H1 (cell line): ENCODE measurements around the gene TMEM151B. TPM values are rescaled to one million over a fixed set of nuclear protein-coding genes. Genes with fewer than 3 reads are reported as not detected.

Experiments used
- CTCF ChIA-PET: fragments of 300-600 bp; sonication (Branson Sonifier 250); formaldehyde crosslinking; loops from one replicate; lab custom pipeline; 2021; ENCODE audit not compliant: partially characterized antibody; lab: Charles Lee
- POLR2A ChIA-PET: fragments of 300-600 bp; sonication (Branson Sonifier 250); formaldehyde crosslinking; loops from one replicate; lab custom pipeline; 2021; ENCODE audit warnings: inconsistent platforms; ENCODE audit not compliant: partially characterized antibody; lab: Charles Lee
- DNase-seq, 2 experiments: peaks; one replicate each; pipeline versions ENCODE4 v3.0.0 to v3.0.0-alpha.2; 2010 to 2022; ENCODE audit warnings: low spot score in 2 of 2, low read depth in 1 of 2, mixed read lengths in 1 of 2
- FAIRE-seq: peaks from 2 replicates; lab custom pipeline; 2011; peaks lifted over from hg19 to GRCh38; lab: Jason Lieb, UNC
- H2AFZ ChIP-seq: 2 replicates; pipeline ENCODE4 v1.8.1; 2012; ENCODE audit warnings: low read length, inconsistent platforms
- H2AK5ac ChIP-seq: 2 replicates; pipeline ENCODE4 v1.6.1; 2013; ENCODE audit warnings: low read depth, low read length
- H2BK120ac ChIP-seq: replicated peaks from 2 replicates; pipeline ENCODE3; 2013; ENCODE audit warnings: low read depth, low read length, inconsistent platforms
- H2BK12ac ChIP-seq: 2 replicates; pipeline ENCODE4 v1.6.1; 2013; ENCODE audit warnings: low read depth, low read length
- H2BK15ac ChIP-seq: 2 replicates; pipeline ENCODE4 v1.6.1; 2013; ENCODE audit warnings: low read length
- H2BK20ac ChIP-seq: 2 replicates; pipeline ENCODE4 v1.6.1; 2013; ENCODE audit warnings: low read length
- H2BK5ac ChIP-seq: 2 replicates; pipeline ENCODE4 v1.6.1; 2013; ENCODE audit warnings: low read depth, low read length
- H3K14ac ChIP-seq: 2 replicates; pipeline ENCODE4 v1.6.1; 2013; ENCODE audit warnings: inconsistent platforms; ENCODE audit not compliant: insufficient read length
- H3K18ac ChIP-seq: 2 replicates; pipeline ENCODE4 v1.6.1; 2013; ENCODE audit warnings: low read length; ENCODE audit errors: extremely low read depth
- H3K23ac ChIP-seq: 2 replicates; pipeline ENCODE4 v1.6.1; 2013; ENCODE audit warnings: inconsistent platforms; ENCODE audit not compliant: insufficient read length
- H3K23me2 ChIP-seq: 2 replicates; pipeline ENCODE4 v1.6.1; 2013; ENCODE audit warnings: low read depth, low read length
- H3K27ac ChIP-seq: 2 replicates; pipeline ENCODE4 v1.6.1; 2011; ENCODE audit warnings: low read depth, low read length, inconsistent platforms
- H3K27me3 ChIP-seq, 4 experiments: replicated peaks in 1 of 4; 1 replicate in 1 of 4; 2 replicates in 3 of 4; pipeline versions ENCODE4 v1.6.1 to v1.8.1; 2011 to 2013; ENCODE audit warnings: low read length in 3 of 4, mild to moderate bottlenecking in 3 of 4, inconsistent platforms in 2 of 4, mixed read lengths in 2 of 4, moderate library complexity in 1 of 4; ENCODE audit not compliant: control insufficient read depth in 3 of 4, insufficient read depth in 3 of 4; ENCODE audit errors: extremely low read depth in 1 of 4
- H3K36me3 ChIP-seq, 4 experiments: 2 replicates each; pipeline versions ENCODE4 v1.6.1 to v1.8.1; 2011 to 2013; ENCODE audit warnings: mild to moderate bottlenecking in 4 of 4, low read length in 3 of 4, moderate library complexity in 2 of 4, control low read depth in 1 of 4, inconsistent platforms in 1 of 4; ENCODE audit not compliant: insufficient read depth in 4 of 4, control insufficient read depth in 2 of 4
- H3K4ac ChIP-seq: replicated peaks from 2 replicates; pipeline ENCODE3; 2013; ENCODE audit warnings: low read length, low read depth, mixed read lengths, inconsistent platforms; ENCODE audit not compliant: insufficient read length
- H3K4me1 ChIP-seq, 4 experiments: replicated peaks in 1 of 4; 1 replicate in 1 of 4; 2 replicates in 3 of 4; pipeline versions ENCODE4 v1.6.1 to v1.8.1; 2011 to 2013; ENCODE audit warnings: low read length in 3 of 4, inconsistent platforms in 2 of 4, mixed read lengths in 1 of 4; ENCODE audit not compliant: insufficient read depth in 4 of 4, control insufficient read depth in 3 of 4
- H3K4me2 ChIP-seq, 2 experiments: 2 replicates each; pipeline versions ENCODE4 v1.6.1 to v1.8.1; 2011 to 2013; ENCODE audit warnings: low read depth in 2 of 2, low read length in 2 of 2, control low read depth in 1 of 2, inconsistent platforms in 1 of 2, mild to moderate bottlenecking in 1 of 2; ENCODE audit not compliant: insufficient read depth in 1 of 2
- H3K4me3 ChIP-seq, 4 experiments: fragments of 200-600, 300-600 bp in 1 of 4; sonication (generic), shearing (Covaris generic), sonication (Bioruptor Twin) in 1 of 4; 2 replicates each; pipeline versions ENCODE4 v1.5.1 to v1.8.1; 2011 to 2016; ENCODE audit warnings: low read length in 4 of 4, low read depth in 3 of 4, control low read depth in 2 of 4, inconsistent platforms in 2 of 4, mild to moderate bottlenecking in 2 of 4, mixed read lengths in 1 of 4, moderate library complexity in 1 of 4; ENCODE audit not compliant: insufficient read depth in 2 of 4; ENCODE audit errors: extremely low read depth in 1 of 4
- H3K56ac ChIP-seq: replicated peaks from 2 replicates; pipeline ENCODE3; 2013; ENCODE audit warnings: low read depth, mild to moderate bottlenecking, mixed read lengths, low read length, inconsistent platforms; ENCODE audit not compliant: insufficient read length
- H3K79me1 ChIP-seq: 2 replicates; pipeline ENCODE4 v1.6.1; 2013; ENCODE audit warnings: low read depth, low read length, control low read depth
- H3K79me2 ChIP-seq, 2 experiments: 2 replicates each; pipeline versions ENCODE4 v1.6.1 to v1.8.1; 2012 to 2013; ENCODE audit warnings: low read length in 2 of 2, mild to moderate bottlenecking in 2 of 2, inconsistent platforms in 1 of 2; ENCODE audit not compliant: insufficient read depth in 2 of 2, control insufficient read depth in 1 of 2
- H3K9ac ChIP-seq, 4 experiments: replicated peaks in 1 of 4; 1 replicate in 1 of 4; 2 replicates in 3 of 4; pipeline versions ENCODE4 v1.6.1 to v1.8.1; 2011 to 2013; ENCODE audit warnings: low read depth in 3 of 4, low read length in 3 of 4, control low read depth in 2 of 4, mild to moderate bottlenecking in 2 of 4, moderate library complexity in 2 of 4, inconsistent platforms in 1 of 4; ENCODE audit errors: extremely low read depth in 1 of 4
- H3K9me3 ChIP-seq, 2 experiments: 2 replicates each; pipeline versions ENCODE4 v1.6.1 to v1.8.1; 2012 to 2013; ENCODE audit warnings: mild to moderate bottlenecking in 2 of 2, moderate library complexity in 2 of 2, control low read depth in 1 of 2, inconsistent platforms in 1 of 2, low read depth in 1 of 2, low read length in 1 of 2, mixed read lengths in 1 of 2; ENCODE audit not compliant: insufficient read depth in 2 of 2
- H4K20me1 ChIP-seq, 2 experiments: replicated peaks in 1 of 2; 2 replicates each; pipeline versions ENCODE3 to v1.8.1; 2011 to 2013; ENCODE audit warnings: inconsistent platforms in 2 of 2, low read length in 2 of 2, mild to moderate bottlenecking in 1 of 2; ENCODE audit not compliant: insufficient read depth in 2 of 2, control insufficient read depth in 1 of 2
- H4K5ac ChIP-seq: 2 replicates; pipeline ENCODE4 v1.6.1; 2013; ENCODE audit warnings: low read length, low read depth, mixed read lengths, inconsistent platforms; ENCODE audit not compliant: insufficient read length
- H4K8ac ChIP-seq: 2 replicates; pipeline ENCODE4 v1.8.0; 2013; ENCODE audit warnings: mild to moderate bottlenecking, moderate library complexity, low read length, inconsistent platforms; ENCODE audit not compliant: insufficient read depth; ENCODE audit errors: extremely low read depth
- H4K91ac ChIP-seq: replicated peaks from 2 replicates; pipeline ENCODE3; 2013; ENCODE audit warnings: low read length, mixed read lengths, inconsistent platforms; ENCODE audit not compliant: insufficient read length
- ATF2 ChIP-seq: IDR thresholded peaks from 2 replicates; pipeline ENCODE4 v1.6.1; 2012; ENCODE audit warnings: low read length, inconsistent platforms
- KDM1A ChIP-seq: fragments of 200-600, 300-600 bp; sonication (generic); IDR thresholded peaks from 2 replicates; pipeline ENCODE4 v1.7.1; 2016; ENCODE audit warnings: mild to moderate bottlenecking, low read length, borderline replicate concordance
- KDM4A ChIP-seq: IDR thresholded peaks from one replicate; pipeline ENCODE4 v1.7.1; 2012; ENCODE audit warnings: low read depth, mild to moderate bottlenecking, moderate library complexity, low read length, inconsistent platforms; ENCODE audit not compliant: severe bottlenecking
- RNF2 ChIP-seq: fragments of 200-900, 300-1000 bp; sonication (generic); IDR thresholded peaks from 2 replicates; pipeline ENCODE4 v1.7.1; 2016; ENCODE audit warnings: borderline replicate concordance, low read depth, mild to moderate bottlenecking, antibody characterized with exemption, low read length; ENCODE audit not compliant: poor library complexity, severe bottlenecking; ENCODE audit errors: missing control alignments
- SIN3A ChIP-seq, 2 experiments: IDR thresholded peaks in 1 of 2; conservative IDR thresholded peaks in 1 of 2; 2 replicates each; pipeline ENCODE4 v1.6.1; 2011 to 2012; ENCODE audit warnings: low read length in 2 of 2, improper control_type of control experiment in 1 of 2, low read depth in 1 of 2, mild to moderate bottlenecking in 1 of 2
- SRF ChIP-seq: IDR thresholded peaks from 2 replicates; pipeline ENCODE4 v1.6.1; 2011; ENCODE audit warnings: mild to moderate bottlenecking, low read depth, low read length, moderate library complexity
- TAF7 ChIP-seq: optimal IDR thresholded peaks from 2 replicates; pipeline ENCODE3; 2011; ENCODE audit warnings: low read depth, mild to moderate bottlenecking, inconsistent platforms, low read length, moderate library complexity, borderline replicate concordance
- WGBS, 2 experiments: shearing (Covaris generic) in 1 of 2; methylation state at CpG; one replicate each; pipeline versions ENCODE4 v1.1.6 to v1.1.7; 2013 to 2015; ENCODE audit warnings: low lambda C conversion rate in 2 of 2, mixed read lengths in 2 of 2, inconsistent platforms in 1 of 2, low coverage in 1 of 2, missing lambda C conversion rate in 1 of 2; ENCODE audit not compliant: insufficient replicate concordance in 2 of 2, insufficient coverage in 1 of 2, insufficient read length in 1 of 2; ENCODE audit errors: extremely low coverage in 1 of 2, missing lambda C conversion rate in 1 of 2; 5-methylcytosine and 5-hydroxymethylcytosine counted together
- polyA plus RNA-seq, 7 experiments: library from polyadenylated mRNA; depleted of rRNA in 3 of 7; stranded (reverse) in 5 of 7; unstranded in 2 of 7; fragments of >200 nt in 5 of 7; fragments of 200-250 nt in 2 of 7; gene quantifications; 1 replicate in 5 of 7; 2 replicates in 1 of 7; 4 replicates in 1 of 7; pipeline versions ENCODE4 v1.2.1 to v1.2.3, GENCODE V29; 2011 to 2013; ENCODE audit warnings: missing spikeins in 2 of 7, mixed read lengths in 2 of 7
- total RNA-seq: library from RNA; stranded (reverse); fragmentation: NEBNext Ultra II Directional; extraction: Animal tissue kit (Norgen Biotek cat#: 25700); gene quantifications from 2 replicates; pipeline ENCODE4 v1.2.1, GENCODE V29; 2021
- TF ChIP-seq, protein P1 (sequence below): IDR thresholded peaks from 2 replicates; pipeline ENCODE4 v1.6.1; 2012; ENCODE audit warnings: inconsistent platforms

Gene TMEM151B
- total and polyA plus RNA-seq, 2 of the 8 experiments (the other 6 are each of a cell fraction or from before 2014, with no cell fraction given), result 8.0 to 15.5 TPM

- Histone ChIP-seq H2BK20ac (no peak overlapping the region), H3K9me3 (no peaks in the 10 kb centered on the region), H3K4ac (no peak overlapping the region), H3K79me1 (no peaks in the 10 kb centered on the region), H3K4me2 (no peak overlapping the region), H3K56ac (no peak overlapping the region), H3K36me3 (no peaks in the 10 kb centered on the region), H4K91ac (no peak overlapping the region), H2BK15ac (no peak overlapping the region), H3K27ac (no peak overlapping the region), H3K23ac (no peak overlapping the region), H4K5ac (no peak overlapping the region), H2BK5ac (no peak overlapping the region), H4K20me1 (no peaks in the 10 kb centered on the region), H3K23me2 (no peaks in the 10 kb centered on the region), H2BK12ac (no peak overlapping the region), H3K14ac (no peak overlapping the region), H3K27me3 (no peaks in the 10 kb centered on the region; a peak in 1 of 7 replicates), H3K79me2 (no peaks in the 10 kb centered on the region), H2AK5ac (no peak overlapping the region), H2BK120ac (no peak overlapping the region), H3K9ac (no peak overlapping the region), H3K4me3 (no peak overlapping the region), H3K4me1 (peaks cover 1 to 9% (median 7%) of the 10 kb centered on the region in 4 experiments; a peak in 5 of 7 replicates), H4K8ac (no peak overlapping the region), H3K18ac (no peak overlapping the region), H2AFZ (no peak overlapping the region)
- FAIRE-seq (no peak), DNase-seq (no peak)
- 75% methylated on average over 7 of the region's 7 CpGs; no CpG with 5 or more reads in 1 of the 2 experiments for WGBS, 2 experiments
- TF ChIP-seq KDM1A, result no peak
- TF ChIP-seq KDM4A, result no peak
- no peak for TF ChIP-seq TAF7
- TF ChIP-seq, protein P1, sequence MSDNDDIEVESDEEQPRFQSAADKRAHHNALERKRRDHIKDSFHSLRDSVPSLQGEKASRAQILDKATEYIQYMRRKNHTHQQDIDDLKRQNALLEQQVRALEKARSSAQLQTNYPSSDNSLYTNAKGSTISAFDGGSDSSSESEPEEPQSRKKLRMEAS, result no peak
- TF ChIP-seq SIN3A (conservative IDR thresholded peaks at IDR 0.05 in 1 of 2, IDR thresholded peaks at IDR 0.05 in 1 of 2; ENCODE audit: low read depth in 1 of 2, low read length in 2 of 2), result no peak
- TF ChIP-seq SRF, result no peak
- TF ChIP-seq ATF2, result no peak
- no peak for TF ChIP-seq RNF2
- CTCF ChIA-PET, result interaction anchor here (0.8 to 10.2 kb wide), 9 partner anchors 12 to 174 kb away, joined by 3 to 108 read pairs (median 6); partner anchors contain the start of gene CAPN11
- POLR2A ChIA-PET, result interaction anchor here (0.9 to 8.4 kb wide), 5 partner anchors 18 to 87 kb away, joined by 3 to 41 read pairs (median 5); partner anchors contain the start of genes AARS2 and SLC35B2
Measured at GRCh38 chr6:44332585-44332984, 62.3 kb downstream of the TMEM151B start.
